Nephron (organoid): Measurements from ENCODE around the gene SNRPB2.

Experiments used
- H3K27ac Mint-ChIP-seq, 3 experiments: 2 replicates each; pipeline ENCODE4 v1.8.0; 2020; ENCODE audit warnings: mixed read lengths in 3 of 3, mild to moderate bottlenecking in 2 of 3, moderate library complexity in 1 of 3
- H3K27me3 Mint-ChIP-seq: 2 replicates; pipeline ENCODE4 v1.8.0; 2021; ENCODE audit warnings: low read depth, mild to moderate bottlenecking, moderate library complexity, mixed read lengths
- H3K36me3 Mint-ChIP-seq: 2 replicates; pipeline ENCODE4 v1.8.0; 2020; ENCODE audit warnings: low read depth, mixed read lengths
- H3K4me1 Mint-ChIP-seq: 2 replicates; pipeline ENCODE4 v1.8.0; 2020; ENCODE audit warnings: mixed read lengths
- H3K4me3 Mint-ChIP-seq, 3 experiments: 2 replicates each; pipeline ENCODE4 v1.8.0; 2020; ENCODE audit warnings: mild to moderate bottlenecking in 3 of 3, mixed read lengths in 3 of 3, moderate library complexity in 2 of 3
- H3K9me3 Mint-ChIP-seq: 2 replicates; pipeline ENCODE4 v1.8.0; 2020; ENCODE audit warnings: mixed read lengths
- CTCF ChIP-seq, 3 experiments: fragments of 200-600 bp; sonication (generic); IDR thresholded peaks; one replicate each; pipeline ENCODE4 v1.5.0; 2021; ENCODE audit warnings: antibody characterized with exemption in 3 of 3; ENCODE audit not compliant: unreplicated experiment in 3 of 3

Gene SNRPB2

GRCh38 chr20:16777126-16777525, 47.3 kb downstream of the SNRPB2 start:
- H3K4me3 Mint-ChIP-seq, result no peak overlapping the region
- peaks cover 6% of the 10 kb centered on the region for H3K27me3 Mint-ChIP-seq
- H3K27ac Mint-ChIP-seq, result no peak overlapping the region
- H3K4me1 Mint-ChIP-seq, result no peaks in the 10 kb centered on the region
- H3K36me3 Mint-ChIP-seq, result no peaks in the 10 kb centered on the region
- no peak for TF ChIP-seq CTCF (IDR thresholded peaks at IDR 0.05; ENCODE audit: unreplicated experiment in 3 of 3)
- H3K9me3 Mint-ChIP-seq, result peaks cover 29% of the 10 kb centered on the region

- Mint-ChIP-seq H3K4me3 (no peak overlapping the region), H3K4me1 (no peaks in the 10 kb centered on the region), H3K36me3 (no peaks in the 10 kb centered on the region), H3K27ac (no peak overlapping the region), H3K9me3 (peaks cover 35% of the 10 kb centered on the region), H3K27me3 (peaks cover 9% of the 10 kb centered on the region)
- TF ChIP-seq CTCF (IDR thresholded peaks at IDR 0.05; ENCODE audit: unreplicated experiment in 3 of 3), result no peak
Observed at GRCh38 chr20:16778159-16778558, 48.3 kb downstream of the SNRPB2 start.

GRCh38 chr20:16781496-16781895, 51.7 kb downstream of the SNRPB2 start:
- H3K27me3 Mint-ChIP-seq, result peaks cover 9% of the 10 kb centered on the region
- H3K36me3 Mint-ChIP-seq, result no peaks in the 10 kb centered on the region
- H3K4me3 Mint-ChIP-seq, result no peak overlapping the region
- H3K27ac Mint-ChIP-seq, result no peak overlapping the region
- H3K4me1 Mint-ChIP-seq, result no peaks in the 10 kb centered on the region
- H3K9me3 Mint-ChIP-seq, result peaks cover 36% of the 10 kb centered on the region
- TF ChIP-seq CTCF (IDR thresholded peaks at IDR 0.05; ENCODE audit: unreplicated experiment in 3 of 3), result no peak

- H3K4me1 Mint-ChIP-seq, result no peaks in the 10 kb centered on the region
- TF ChIP-seq CTCF (IDR thresholded peaks at IDR 0.05; ENCODE audit: unreplicated experiment in 3 of 3), result no peak
- H3K27ac Mint-ChIP-seq, result no peak overlapping the region
Observed at GRCh38 chr20:16785226-16785625, 55.4 kb downstream of the SNRPB2 start.

More at GRCh38 chr20:16785226-16785625, 55.4 kb downstream of the SNRPB2 start:
- Mint-ChIP-seq H3K4me3 (no peak overlapping the region), H3K36me3 (no peaks in the 10 kb centered on the region), H3K9me3 (peaks cover 35% of the 10 kb centered on the region), H3K27me3 (peaks cover 10% of the 10 kb centered on the region)
